GM21447 (cell line): ENCODE measurements around the gene SLC9A9.
"Not testable (repeated sequence)": the region's sequence is repeated elsewhere in the genome, so short reads cannot be mapped to it uniquely, and the experiment has no call there.

ENCODE experiments used
- ATAC-seq: cut with Tn5 transposase; IDR thresholded peaks from one replicate; pipeline ENCODE4 v1.9.1; 2021; ENCODE audit not compliant: unreplicated experiment

SLC9A9 gene

DNA sequence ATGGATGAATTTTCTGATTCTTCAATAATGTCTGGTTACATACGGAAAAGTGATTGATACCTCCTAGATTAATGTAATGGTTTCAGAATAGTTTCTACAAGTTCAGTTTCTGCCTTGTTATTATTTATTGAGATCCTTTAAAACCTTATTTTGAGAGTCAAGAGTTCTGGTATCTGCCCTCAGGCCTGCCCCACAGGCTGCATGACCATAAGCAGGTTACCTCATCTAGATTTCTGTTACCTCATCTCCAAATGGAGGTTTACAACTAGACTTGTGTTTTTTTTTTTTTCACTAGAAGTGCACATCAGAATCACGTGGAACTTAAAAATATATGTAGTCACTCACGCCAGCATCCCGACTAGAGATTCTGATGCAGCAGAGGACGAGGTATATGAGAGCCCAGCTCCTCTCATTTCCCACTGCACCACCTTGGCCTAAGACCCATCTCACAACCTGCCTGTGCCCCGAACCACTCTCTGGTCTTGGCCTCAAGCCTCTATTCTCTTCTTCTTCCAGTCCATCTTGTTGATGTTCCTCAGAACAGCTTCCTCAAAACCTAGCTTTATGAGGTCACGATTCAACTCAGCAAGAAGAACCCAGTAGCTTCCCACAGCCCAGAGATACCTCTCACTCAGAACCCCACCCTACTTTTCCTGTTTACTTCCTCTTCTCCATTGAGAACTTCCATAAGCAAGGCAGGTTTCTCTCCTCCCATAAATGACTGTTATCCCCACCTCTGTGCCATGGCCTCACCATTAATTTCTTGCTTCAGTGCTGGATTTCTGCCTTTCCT is 375.3 kb downstream of the SLC9A9 start:
- ATAC-seq = no peak

DNA sequence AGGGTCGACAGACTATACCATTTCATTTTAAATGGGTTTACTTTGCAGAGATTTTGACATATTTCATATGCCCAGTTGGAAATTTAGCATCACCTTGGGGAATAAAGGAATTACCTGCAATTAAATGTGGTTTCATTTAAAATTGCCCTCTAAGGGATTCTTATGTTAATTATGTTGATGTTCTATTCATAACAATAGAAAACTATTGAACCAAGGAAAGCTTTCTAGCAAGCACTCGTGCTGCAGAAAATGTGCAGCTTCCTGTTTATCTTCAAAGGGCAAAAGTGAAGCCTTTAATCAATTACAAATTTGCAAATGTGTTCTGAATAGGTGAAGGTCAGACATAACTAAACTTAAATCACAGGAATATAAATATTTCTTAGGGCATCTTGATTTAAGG is 376.6 kb downstream of the SLC9A9 start:
- ATAC-seq = no peak

DNA sequence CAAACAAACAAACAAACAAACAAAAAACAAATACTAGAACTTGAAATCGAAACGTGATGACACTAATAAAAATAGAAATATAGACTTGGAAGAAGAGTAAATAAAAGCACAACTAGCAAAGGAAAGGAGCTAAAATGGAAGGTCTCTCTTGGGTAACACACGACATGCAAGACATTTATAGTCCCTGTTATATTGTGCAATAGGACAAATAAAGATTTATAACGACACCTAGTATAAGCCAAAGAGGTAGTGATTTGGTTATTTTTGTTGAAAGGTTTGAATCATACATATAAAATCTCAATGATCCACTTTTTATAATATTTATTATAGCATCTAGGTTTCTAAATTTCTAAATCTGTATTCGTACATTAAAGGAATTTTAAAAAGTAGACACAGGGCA is 379.1 kb downstream of the SLC9A9 start:
- ATAC-seq = no peak

DNA sequence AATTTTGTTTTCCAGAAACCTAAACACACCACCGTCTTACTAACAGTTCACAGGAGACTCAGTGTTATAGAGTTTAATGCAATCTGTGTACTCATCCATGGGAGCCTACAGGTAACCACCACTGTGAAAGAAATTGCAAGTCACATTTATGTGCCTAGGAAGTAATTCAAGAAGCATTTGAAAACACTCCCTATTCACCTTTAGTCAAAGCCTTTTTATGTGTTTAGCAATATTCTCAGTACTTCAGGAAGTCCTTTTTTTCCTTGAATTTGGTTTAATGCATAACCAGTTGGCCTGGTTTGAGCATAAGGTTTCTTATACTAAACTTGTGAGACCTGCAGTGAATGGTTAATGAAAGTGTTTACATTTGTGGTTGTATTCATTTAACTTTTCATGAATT is 382.6 kb downstream of the SLC9A9 start:
- no peak for ATAC-seq

DNA sequence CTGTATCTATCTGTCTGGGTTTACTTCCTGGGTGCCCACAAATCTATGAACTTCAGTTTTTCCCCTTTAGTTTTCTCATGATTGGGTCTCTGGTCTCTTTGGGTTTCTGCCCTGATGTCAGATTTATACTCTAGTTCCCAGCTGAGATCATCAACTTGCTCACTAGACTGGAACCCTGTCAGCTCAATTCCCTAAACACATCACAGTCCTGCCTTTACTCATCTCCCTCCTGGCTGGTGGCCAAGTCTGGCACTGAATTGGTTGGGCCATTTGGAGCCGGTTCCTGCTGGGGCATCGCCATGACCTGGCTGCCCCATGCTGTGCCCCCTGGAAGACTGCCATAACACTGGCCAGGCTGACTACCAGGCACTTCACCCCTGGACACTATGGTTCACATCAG is 383.4 kb downstream of the SLC9A9 start:
- peak; percentile 63 for ATAC-seq

DNA sequence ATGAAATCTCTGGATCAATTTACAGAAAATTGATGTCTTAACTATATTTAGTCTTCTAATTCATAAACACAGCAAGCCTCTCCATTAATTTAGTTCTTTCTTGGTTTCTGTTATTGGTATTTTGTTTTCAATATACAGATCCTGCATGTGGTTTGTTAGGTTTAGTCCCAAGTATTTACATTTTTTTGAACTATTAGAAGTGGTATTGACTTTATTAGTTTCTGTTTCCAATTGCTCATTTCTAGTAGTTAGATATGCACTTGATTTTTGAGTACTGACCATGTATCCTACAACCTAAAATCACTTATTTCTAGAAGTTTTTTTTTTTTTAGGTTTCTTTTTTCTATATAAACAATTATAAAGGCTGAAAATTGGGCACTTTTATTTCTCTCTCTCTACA is 392.8 kb downstream of the SLC9A9 start:
- no peak for ATAC-seq

DNA sequence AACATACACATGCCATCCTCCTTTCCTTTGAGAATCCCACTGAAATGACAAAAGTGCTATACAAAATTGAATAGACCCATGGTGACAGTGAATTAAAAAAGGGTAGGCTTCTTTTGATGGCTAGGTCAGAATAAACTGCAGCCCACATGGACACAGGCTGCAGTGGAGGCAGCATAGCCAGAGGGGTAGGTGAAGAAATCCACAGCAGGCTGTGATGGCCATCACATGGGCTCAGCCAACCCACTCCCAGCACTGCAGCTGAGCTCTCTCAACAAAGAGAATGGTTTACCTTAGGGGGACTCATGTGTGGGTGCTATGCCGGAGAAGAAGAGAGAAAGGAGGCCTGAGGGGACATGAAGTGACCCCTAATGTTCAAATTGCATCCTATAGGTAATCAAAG is 397.6 kb downstream of the SLC9A9 start:
- ATAC-seq = no peak

GRCh38 chr3:143447491-143447890 is 400.8 kb downstream of the SLC9A9 start:
- ATAC-seq = no peak

DNA sequence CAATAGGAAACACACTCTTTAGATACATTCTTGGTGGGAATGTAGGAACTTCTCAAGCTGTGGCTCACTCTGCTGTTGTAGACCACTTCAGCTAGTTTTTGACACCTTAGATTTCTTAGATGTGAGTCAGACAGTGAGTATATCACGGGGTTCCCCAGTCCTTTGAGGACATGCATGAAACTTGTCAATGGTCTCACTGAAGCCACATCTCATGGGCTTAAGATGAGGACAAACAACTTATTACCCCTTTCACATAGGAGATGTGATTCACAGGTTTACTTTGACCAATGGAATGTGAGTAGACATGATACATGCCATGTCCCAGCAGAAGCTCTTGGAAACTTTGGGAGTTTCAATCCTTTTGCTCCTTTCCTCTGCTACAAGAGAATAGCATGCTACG is 403.1 kb downstream of the SLC9A9 start:
- ATAC-seq = peak; percentile 91

GRCh38 chr3:143443851-143444331 is 404.4 kb downstream of the SLC9A9 start:
- no peak for ATAC-seq

DNA sequence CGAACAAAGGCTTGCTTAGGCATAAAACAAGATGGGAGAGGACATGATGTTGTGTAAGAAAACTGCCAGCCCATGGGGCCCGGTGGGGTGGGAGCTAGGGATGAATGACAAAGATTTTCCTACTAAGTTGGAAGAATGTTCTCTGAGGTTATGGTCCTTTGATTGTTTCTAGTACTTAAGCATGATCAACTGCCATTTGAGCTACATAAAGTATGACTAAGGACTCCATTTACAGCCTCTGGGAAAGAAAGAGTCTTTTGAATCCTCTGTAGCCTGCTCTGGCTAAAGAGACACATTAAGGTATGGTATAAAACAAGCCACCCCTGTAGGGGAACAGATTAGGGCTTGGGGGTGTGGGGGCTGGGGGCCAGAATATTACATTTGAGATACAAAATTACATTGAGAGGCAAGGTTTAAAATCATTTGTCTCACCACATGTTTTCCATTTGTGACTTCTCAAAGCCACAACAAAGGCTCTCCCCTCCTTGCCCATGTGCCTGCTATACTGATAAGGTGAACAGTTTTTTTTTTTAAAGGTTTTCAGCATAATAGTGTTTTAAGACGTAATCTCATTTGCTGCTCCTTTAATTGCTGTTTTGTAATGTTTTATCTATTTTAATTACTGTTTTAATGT is 405.3 kb downstream of the SLC9A9 start:
- ATAC-seq = no peak

DNA sequence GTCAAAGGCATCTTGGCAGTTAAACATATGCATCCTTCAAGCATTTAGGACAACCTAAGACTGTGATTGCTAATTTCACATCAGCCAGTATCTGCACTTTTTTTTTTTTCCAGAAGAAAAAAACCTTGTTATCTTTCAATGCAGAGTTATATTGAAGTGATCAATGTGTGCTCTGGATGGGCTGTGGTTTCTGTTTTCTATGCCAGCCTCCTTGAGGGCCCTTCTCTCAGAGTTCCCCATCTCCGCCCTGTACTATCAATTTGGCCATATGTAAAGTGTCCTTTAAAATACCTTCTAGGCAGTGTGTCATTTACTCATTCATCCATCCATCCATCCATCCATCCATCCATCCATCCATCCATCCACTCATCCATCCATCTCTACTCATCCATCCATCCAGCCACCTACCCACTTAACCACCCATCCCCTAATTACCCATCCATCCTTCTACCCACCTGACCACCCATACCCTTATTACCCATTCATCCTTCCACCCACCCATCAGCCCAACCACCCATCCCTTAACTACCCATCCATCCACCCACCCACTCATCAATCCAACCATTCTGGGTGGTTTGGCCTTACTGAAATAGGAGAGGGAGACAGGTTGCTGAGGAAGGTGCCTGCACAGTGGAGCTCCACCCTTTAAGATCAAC is 406.6 kb downstream of the SLC9A9 start:
- no peak for ATAC-seq

GRCh38 chr3:143439817-143440216 is 408.5 kb downstream of the SLC9A9 start:
- ATAC-seq = no peak

DNA sequence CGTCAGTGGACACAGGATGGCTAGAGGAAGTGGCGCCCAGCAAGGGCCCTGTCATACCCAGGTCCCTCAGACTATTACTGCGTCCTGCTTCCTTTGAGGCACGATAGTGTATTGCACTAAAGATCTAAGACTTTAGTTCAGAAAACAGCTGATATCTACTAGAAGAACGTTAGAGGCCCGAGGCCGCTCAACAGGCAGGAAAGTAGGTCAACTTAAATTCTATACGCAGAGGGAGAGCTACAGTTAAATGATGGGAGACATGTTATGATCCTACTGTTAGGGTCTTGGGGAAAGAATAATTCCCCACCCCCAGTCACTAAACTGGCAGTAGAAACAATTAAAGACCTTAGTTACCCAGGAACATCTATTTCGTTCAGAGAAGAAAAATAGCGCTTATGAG is 410.9 kb downstream of the SLC9A9 start:
- no peak for ATAC-seq

GRCh38 chr3:143436231-143436930 is 411.9 kb downstream of the SLC9A9 start:
- ATAC-seq = no peak

DNA sequence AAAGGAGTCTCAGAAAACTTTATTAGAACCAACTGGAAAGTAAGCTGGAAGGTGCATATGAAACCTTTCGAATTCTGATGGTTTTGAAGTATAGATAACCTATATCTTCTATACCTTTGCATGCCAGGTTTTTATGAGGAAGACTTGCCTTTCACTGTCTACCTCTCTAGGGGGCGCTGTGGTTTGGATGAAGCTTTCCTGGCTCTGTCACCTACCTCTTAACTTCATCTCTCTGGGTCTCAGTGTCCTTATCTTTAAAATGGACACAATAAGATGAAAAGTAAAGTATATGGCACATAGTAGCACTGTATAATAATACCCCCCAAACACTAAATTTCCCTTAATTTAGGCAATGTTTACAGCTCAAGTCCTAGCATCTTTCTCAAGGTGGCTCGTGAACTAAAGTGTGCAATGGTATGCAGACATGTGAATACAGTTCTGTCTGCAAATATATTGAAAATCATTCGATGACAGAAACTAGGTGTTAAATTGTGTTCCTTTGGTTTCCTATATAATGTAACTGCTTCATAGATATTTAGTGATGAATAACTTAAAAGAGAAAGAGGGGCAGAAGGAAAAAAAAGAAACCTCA is 414.4 kb downstream of the SLC9A9 start:
- no peak for ATAC-seq

DNA sequence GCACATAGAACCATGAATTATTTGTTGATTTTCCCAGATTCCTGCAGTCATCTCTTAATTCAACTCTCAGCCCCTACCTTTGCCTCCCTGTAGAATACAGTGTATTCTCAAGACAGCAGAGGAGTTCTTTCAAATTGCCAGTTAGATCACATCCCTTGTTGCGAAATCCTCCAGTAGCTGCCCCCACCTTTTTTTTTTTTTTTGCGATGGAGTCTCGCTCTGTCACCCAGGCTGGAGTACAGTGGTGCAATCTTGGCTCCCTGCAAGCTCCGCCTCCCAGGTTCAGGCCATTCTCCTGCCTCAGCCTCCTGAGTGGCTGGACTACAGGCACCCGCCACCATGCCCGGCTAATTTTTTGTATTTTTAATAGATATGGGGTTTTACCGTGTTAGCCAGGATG is 417.0 kb downstream of the SLC9A9 start:
- not testable (repeated sequence) for ATAC-seq

GRCh38 chr3:143430568-143430967 is 417.7 kb downstream of the SLC9A9 start:
- no peak for ATAC-seq

DNA sequence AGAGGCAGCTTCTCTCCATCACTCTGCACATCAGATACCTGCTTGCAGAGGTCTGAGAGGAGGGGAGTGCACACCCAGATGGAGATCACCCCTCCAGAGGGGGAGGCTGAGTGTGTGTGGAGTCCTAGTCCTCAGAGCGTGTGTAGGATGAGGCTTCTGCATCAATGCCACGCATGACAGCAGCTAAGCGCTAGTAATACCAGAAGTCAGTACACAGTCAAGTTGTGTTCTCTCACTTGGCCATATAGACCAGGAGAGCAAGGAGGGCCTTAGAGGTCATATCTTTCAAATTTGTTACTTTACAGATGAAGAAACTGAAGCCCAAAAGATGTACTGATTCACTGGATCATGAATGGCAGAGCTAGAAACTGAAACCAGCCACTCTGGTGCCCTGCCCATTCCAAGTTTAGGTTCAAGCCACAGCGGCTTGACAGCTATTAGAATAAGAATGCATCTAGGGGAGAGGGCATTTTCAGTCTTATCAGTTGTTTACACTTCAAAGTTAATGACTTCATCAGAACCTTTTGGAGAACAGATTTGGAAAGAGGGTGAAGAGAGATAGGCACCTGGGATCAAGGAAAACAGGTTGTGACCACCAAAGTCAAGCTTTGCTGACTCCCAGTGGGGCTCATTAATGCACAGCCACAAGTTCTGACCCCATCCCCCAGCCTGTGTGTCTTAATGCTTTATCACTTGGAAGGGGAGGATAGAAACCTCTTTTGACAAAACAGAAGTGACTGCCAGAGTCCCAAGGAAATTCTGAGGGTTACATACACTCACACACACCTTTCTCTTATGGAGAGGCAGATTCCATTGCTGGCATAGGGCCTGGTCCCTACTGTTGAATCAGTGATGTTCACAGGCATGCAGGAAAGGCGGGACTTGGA is 418.4 kb downstream of the SLC9A9 start:
- no peak for ATAC-seq

DNA sequence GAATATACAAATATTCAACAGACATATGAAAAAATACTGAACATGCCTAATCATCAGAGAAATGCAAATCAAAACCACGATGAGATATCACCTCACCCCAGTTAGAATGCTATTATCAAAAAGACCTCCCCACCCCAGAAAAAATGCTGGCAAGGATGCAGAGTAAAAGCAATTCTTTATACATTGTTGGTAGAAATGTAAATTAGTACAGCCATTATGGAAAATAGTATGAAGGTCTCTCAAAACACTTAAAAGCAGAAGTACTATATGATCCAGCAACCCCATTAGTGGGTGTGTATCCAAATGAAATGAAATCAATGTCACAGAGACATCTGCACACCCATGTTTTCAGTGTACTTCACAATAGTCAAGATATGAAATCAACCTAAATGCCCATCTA is 420.0 kb downstream of the SLC9A9 start:
- ATAC-seq = no peak
